VCaP (cell line): ENCODE results near the gene F3.
A peak's percentile ranks its signal among the peaks of the same experiment; 100 is the strongest.

ENCODE experiments used
- H3K27ac ChIP-seq: fragments of 450-650 bp; 2 replicates; pipeline ENCODE4 v1.5.1; 2017
- TF ChIP-seq, protein P1 (sequence below): fragments of 450-650 bp; conservative IDR thresholded peaks from 2 replicates; pipeline ENCODE4 v1.5.1; 2017; ENCODE audit warnings: mild to moderate bottlenecking, moderate library complexity

The F3 gene

DNA sequence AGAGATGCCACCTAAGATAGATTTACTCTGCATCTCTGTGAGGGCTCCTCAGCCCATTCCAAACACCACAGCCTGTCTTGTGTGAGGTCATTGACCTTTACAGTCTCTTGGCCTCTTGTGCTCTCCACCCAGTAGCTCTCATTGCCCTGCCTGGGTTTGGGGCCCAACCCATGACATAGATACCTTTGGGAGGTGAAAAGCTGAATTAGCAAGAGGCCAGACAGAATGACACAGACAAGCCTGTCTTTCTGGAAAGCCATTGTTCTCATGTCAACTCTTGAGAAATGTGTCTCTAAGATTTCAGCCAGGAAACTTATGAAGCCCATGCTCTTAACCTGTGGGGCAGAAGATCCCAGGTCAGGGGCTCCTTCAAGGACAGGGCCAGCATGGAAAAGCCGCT lies 18.4 kb upstream of the F3 start:
- no peak overlapping the region for H3K27ac ChIP-seq
- TF ChIP-seq, protein P1, sequence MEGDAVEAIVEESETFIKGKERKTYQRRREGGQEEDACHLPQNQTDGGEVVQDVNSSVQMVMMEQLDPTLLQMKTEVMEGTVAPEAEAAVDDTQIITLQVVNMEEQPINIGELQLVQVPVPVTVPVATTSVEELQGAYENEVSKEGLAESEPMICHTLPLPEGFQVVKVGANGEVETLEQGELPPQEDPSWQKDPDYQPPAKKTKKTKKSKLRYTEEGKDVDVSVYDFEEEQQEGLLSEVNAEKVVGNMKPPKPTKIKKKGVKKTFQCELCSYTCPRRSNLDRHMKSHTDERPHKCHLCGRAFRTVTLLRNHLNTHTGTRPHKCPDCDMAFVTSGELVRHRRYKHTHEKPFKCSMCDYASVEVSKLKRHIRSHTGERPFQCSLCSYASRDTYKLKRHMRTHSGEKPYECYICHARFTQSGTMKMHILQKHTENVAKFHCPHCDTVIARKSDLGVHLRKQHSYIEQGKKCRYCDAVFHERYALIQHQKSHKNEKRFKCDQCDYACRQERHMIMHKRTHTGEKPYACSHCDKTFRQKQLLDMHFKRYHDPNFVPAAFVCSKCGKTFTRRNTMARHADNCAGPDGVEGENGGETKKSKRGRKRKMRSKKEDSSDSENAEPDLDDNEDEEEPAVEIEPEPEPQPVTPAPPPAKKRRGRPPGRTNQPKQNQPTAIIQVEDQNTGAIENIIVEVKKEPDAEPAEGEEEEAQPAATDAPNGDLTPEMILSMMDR, result no peak

DNA sequence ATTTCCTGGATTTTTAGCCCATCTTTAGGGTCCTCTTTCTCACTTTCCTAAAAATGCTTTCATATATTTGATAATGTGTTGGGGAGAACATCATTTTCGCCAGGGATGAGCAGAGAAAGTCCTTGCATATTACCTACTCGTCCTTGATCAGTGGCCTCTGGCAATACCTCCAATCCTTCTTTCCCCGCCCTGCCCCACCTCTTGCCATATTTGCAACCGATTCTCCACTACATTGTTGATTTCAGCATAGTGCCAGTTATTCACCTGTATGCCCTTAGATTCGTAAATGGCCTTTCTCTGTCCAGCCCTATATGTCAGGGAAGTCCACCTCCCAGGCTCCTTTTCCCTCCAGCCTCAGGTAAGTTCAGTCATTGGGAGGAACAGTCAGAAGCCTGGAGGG lies 13.5 kb upstream of the F3 start:
- TF ChIP-seq, protein P1, result no peak

DNA sequence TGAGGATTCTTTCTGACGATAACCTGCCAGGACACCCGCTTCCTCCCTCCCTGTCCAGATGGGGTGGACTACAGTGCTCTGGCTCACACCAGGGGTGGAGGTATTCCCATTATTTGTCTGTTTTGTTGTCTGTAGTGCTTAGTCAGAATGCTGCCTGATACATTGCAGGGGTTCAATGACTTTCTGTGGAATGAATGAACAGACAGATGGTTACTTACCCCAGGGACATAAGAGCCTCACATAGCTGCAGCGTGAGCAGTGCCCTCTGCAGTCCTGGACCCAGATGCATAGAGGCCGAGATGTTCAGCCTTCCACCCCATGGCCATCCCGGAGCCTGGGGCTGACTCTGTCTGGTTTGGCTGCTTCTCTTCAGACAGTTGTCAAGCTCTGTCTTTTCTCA lies 13.0 kb upstream of the F3 start:
- TF ChIP-seq, protein P1, result no peak
- H3K27ac ChIP-seq, result no peak overlapping the region

More for the DNA sequence above, 13.5 kb upstream of the F3 start:
- no peak overlapping the region for H3K27ac ChIP-seq

DNA sequence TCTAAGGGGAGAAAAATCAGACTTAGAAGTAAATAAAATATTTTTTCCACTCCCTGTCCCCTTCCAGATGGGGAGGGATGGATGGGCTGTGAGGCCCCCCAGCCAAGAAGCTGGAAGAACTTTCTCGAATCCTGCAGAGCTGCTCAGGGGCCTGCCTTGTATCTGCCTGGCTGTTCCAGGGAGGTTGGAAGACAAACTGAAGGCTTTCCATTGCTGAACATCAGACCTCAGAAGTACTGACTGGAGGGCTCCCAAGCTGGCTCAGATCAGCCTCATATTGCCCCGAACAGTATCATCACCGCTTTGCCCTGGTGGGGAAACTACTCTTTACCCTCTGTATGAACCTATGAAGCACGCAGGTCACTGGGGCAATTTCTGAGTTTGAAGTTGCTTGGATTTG lies 12.4 kb upstream of the F3 start:
- H3K27ac ChIP-seq, result no peak overlapping the region
- TF ChIP-seq, protein P1, result no peak

DNA sequence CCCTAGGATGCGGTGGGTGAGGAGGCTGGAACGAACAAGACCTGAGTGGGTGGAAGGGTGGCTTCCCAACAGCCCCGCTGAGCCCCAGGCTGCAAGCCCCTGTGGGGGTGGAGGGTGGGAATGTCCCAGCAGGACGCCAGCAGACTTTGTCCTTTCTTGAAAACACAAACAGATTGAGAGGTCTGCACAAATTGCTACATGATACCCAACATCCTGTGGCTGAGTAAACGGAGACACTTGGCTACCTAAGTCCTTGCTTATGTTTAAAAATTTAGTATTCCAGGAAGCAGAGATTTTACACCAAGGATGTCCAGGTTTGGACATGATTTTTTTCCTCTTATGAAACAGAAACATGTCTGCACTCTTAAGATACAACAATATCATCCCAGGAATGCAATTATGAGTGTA lies 11.8 kb upstream of the F3 start:
- H3K27ac ChIP-seq, result no peak overlapping the region
- TF ChIP-seq, protein P1, result no peak

DNA sequence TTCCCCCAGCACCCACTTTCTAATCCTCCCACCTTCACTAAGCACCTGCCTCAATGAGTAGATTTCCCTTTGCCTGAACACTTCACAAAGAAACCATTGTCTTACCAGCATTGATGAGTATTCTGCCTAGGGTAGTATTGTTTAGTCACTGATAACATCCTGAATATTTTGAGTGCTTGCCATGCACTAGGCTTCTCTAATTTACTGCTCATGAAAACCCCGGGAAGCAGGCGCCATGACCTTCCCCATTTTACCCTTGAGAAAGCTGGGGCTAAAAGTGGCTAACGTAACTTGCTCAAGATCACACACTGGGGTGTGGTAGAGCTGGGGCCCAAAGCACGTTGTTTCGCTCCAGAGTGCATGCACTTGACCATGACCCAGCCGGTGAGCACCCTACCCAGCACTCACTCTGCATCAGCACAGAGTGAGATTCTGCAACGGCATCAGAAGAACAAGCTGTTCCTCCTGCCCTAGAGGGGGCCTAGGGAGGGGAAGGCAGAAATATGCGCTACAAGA lies 10.6 kb upstream of the F3 start:
- TF ChIP-seq, protein P1, result no peak
- no peak overlapping the region for H3K27ac ChIP-seq

DNA sequence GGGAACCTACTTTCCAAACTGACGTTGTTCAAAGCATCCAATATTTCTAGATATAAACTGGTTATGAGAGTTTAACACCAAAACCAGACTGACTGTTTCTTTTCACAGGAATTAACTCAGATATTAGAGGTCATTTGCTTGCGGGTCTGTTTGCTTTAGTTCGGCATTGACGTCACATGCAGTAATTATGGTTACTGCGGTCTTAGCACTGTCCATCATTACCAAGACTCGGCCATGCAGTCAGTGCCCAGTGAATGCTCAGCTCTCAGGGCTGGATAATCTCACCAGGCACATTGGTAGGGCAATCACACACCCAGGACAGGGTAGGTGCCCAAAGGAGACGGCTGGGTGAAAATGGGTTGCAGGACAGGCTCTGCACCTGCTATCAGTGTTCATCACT lies 9.9 kb upstream of the F3 start:
- TF ChIP-seq, protein P1, result no peak
- peak overlapping the region; percentile 45 for H3K27ac ChIP-seq
